Panc1 (cell line): ENCODE measurements around the gene UBL5. TPM values are rescaled to one million over a fixed set of nuclear protein-coding genes. Genes with fewer than 3 reads are reported as not detected.

ENCODE experiments used
- ATAC-seq: fragments of 200-7000 bp; cut with Tn5 transposase; 2 replicates; pipeline ENCODE4 v1.9.1; 2020; ENCODE audit warnings: mild to moderate bottlenecking, moderate library complexity
- BruUV-seq: library from RNA; stranded (reverse); fragments of 400-500 nt; replicated peaks from 2 replicates; lab custom pipeline; 2021; lab: Mats Ljungman, UMichigan
- CTCF ChIA-PET: fragments of 300-600 bp; sonication (Branson Sonifier 250); formaldehyde crosslinking; loops from one replicate; lab custom pipeline; 2022; ENCODE audit warnings: antibody characterized with exemption; lab: Charles Lee
- POLR2A ChIA-PET: fragments of 300-600 bp; sonication (Branson Sonifier 250); formaldehyde crosslinking; loops from one replicate; lab custom pipeline; 2022; ENCODE audit warnings: antibody characterized with exemption; lab: Charles Lee
- DNase-seq: peaks from one replicate; pipeline ENCODE4 v3.0.0-alpha.2; 2010; ENCODE audit warnings: low read depth, low spot score
- H3K27ac ChIP-seq: 2 replicates; pipeline ENCODE4 v1.5.1; 2011; ENCODE audit warnings: mild to moderate bottlenecking, low read length, inconsistent platforms
- H3K27me3 ChIP-seq: fragments of 200-500 bp; sonication (Bioruptor generic); 2 replicates; pipeline ENCODE4 v1.6.0; 2014; ENCODE audit warnings: low read length, inconsistent platforms; ENCODE audit not compliant: control insufficient read depth, insufficient read depth
- H3K36me3 ChIP-seq: fragments of 200-500 bp; sonication (Bioruptor generic); 2 replicates; pipeline ENCODE4 v1.5.1; 2014; ENCODE audit warnings: inconsistent platforms, mild to moderate bottlenecking, low read length, moderate library complexity; ENCODE audit not compliant: control insufficient read depth, insufficient read depth
- H3K4me1 ChIP-seq: 2 replicates; pipeline ENCODE4 v1.5.1; 2011; ENCODE audit warnings: inconsistent platforms, mild to moderate bottlenecking, low read length, moderate library complexity; ENCODE audit not compliant: control insufficient read depth, insufficient read depth
- H3K4me3 ChIP-seq, 2 experiments: 2 replicates each; pipeline ENCODE4 v1.5.1; 2011 to 2012; ENCODE audit warnings: low read depth in 2 of 2, low read length in 2 of 2, mild to moderate bottlenecking in 2 of 2, inconsistent platforms in 1 of 2, moderate library complexity in 1 of 2
- H3K9me3 ChIP-seq: fragments of 200-500 bp; sonication (Bioruptor generic); 2 replicates; pipeline ENCODE4 v1.5.1; 2014; ENCODE audit warnings: low read depth, mild to moderate bottlenecking, inconsistent platforms, low read length, moderate library complexity; ENCODE audit not compliant: control insufficient read depth, insufficient read depth
- CTCF ChIP-seq: fragments of 450-650 bp; IDR thresholded peaks from 2 replicates; pipeline ENCODE4 v1.5.1; 2017; ENCODE audit warnings: mild to moderate bottlenecking
- POLR2AphosphoS5 ChIP-seq: IDR thresholded peaks from 2 replicates; pipeline ENCODE4 v1.6.1; 2012; ENCODE audit warnings: mild to moderate bottlenecking, low read depth, low read length, moderate library complexity
- REST ChIP-seq, 2 experiments: IDR thresholded peaks; 2 replicates each; pipeline ENCODE4 v1.6.1; 2011 to 2012; ENCODE audit warnings: low read depth in 2 of 2, control low read depth in 1 of 2, low read length in 1 of 2, mild to moderate bottlenecking in 1 of 2, moderate library complexity in 1 of 2; ENCODE audit not compliant: insufficient read depth in 1 of 2
- SIN3A ChIP-seq: IDR thresholded peaks from 2 replicates; pipeline ENCODE4 v1.6.1; 2012; ENCODE audit warnings: low read depth, mild to moderate bottlenecking, low read length, moderate library complexity, borderline replicate concordance; ENCODE audit not compliant: insufficient read depth
- TCF7L2 ChIP-seq: IDR thresholded peaks from 2 replicates; pipeline ENCODE4 v1.6.1; 2011; ENCODE audit warnings: mild to moderate bottlenecking, low read depth, low read length, inconsistent platforms
- in situ Hi-C: cut with HindIII; loops from 2 replicates; pipeline ENCODE4 v1.10.0; 2016; ENCODE audit warnings: low sequenced_read_pairs, low pct_unique_long_range_greater_than_20kb
- intact Hi-C: fragments of 100-400 bp; cut with micrococcal nuclease; formaldehyde crosslinking; loops from one replicate; pipeline ENCODE4 v1.10.0; 2022; ENCODE audit not compliant: unreplicated experiment
- total RNA-seq: library from RNA; stranded (reverse); gene quantifications from one replicate; pipeline ENCODE4 v1.2.1, GENCODE V29; 2021; ENCODE audit not compliant: unreplicated experiment

Gene UBL5
- total RNA-seq, 1 experiment from 2014 or later, result 379 TPM

GRCh38 chr19:9835507-9835949 is 7.8 kb downstream of the UBL5 start:
- H3K9me3 ChIP-seq, result no peaks in the 10 kb centered on the region
- no peak for TF ChIP-seq TCF7L2
- TF ChIP-seq POLR2AphosphoS5, result no peak
- no peak for TF ChIP-seq SIN3A
- TF ChIP-seq CTCF, result no peak
- no peak for TF ChIP-seq REST (IDR thresholded peaks at IDR 0.05; ENCODE audit: insufficient read depth in 1 of 2, low read depth in 2 of 2, low read length in 1 of 2)
- BruUV-seq, result no TSS peak
- H3K4me1 ChIP-seq, result 0 out of 2 replicates have a peak, but pooled peaks cover 4% of the 10 kb centered on the region
- peak overlapping the region; percentile 70 for H3K27ac ChIP-seq
- CTCF ChIA-PET, result no interaction called here
- peaks cover 8% of the 10 kb centered on the region for H3K36me3 ChIP-seq
- no peaks in the 10 kb centered on the region for H3K27me3 ChIP-seq
- peak overlapping the region; percentile 73 to 74 for H3K4me3 ChIP-seq
- ATAC-seq (peak; percentile 23), DNase-seq (no peak)
- POLR2A ChIA-PET, result no interaction called here
- in situ Hi-C loops, result no loop called here
- intact Hi-C loops, result no loop called here

GRCh38 chr19:9836021-9836420 is 8.3 kb downstream of the UBL5 start:
- ChIA-PET CTCF (no interaction called here), POLR2A (no interaction called here)
- H3K4me3 ChIP-seq, result peak overlapping the region; percentile 73 to 74
- TF ChIP-seq SIN3A (no peak), REST (IDR thresholded peaks at IDR 0.05; ENCODE audit: insufficient read depth in 1 of 2, low read depth in 2 of 2, low read length in 1 of 2) (no peak), TCF7L2 (no peak), CTCF (no peak), POLR2AphosphoS5 (no peak)
- H3K27ac ChIP-seq, result peak overlapping the region; percentile 70
- in situ Hi-C loops, result no loop called here
- H3K9me3 ChIP-seq, result no peaks in the 10 kb centered on the region
- ATAC-seq (no peak), DNase-seq (no peak)
- 0 out of 2 replicates have a peak, but pooled peaks cover 4% of the 10 kb centered on the region for H3K4me1 ChIP-seq
- no TSS peak for BruUV-seq
- H3K27me3 ChIP-seq, result no peaks in the 10 kb centered on the region
- H3K36me3 ChIP-seq, result peaks cover 8% of the 10 kb centered on the region
- intact Hi-C loops, result no loop called here
